ENCODE measurements around the gene TMEM163.
"Not testable (repeated sequence)": the region's sequence is repeated elsewhere in the genome, so short reads cannot be mapped to it uniquely, and the experiment has no call there.

Gene TMEM163

DNA sequence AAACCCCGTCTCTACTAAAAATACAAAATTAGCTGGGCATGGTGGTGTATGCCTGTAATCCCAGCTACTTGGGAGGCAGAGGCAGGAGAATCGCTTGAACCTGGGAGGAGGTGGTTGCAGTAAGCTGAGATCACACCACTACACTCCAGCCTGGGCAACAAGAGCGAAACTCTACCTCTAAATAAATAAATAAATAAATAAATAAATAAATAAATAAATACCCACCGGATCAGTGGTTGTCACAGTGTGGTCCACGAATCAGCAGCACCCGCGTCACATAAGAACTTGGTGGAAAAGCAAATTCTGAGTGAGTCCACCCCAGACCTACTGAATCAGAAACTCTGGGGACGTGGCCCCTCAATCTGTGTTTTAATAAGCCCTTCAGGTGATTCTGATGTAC is 211.6 kb downstream of the TMEM163 start:
- not testable (repeated sequence) for H3K9ac ChIP-seq (ENCODE audit: low read length in 2 of 2); H3K4me1 ChIP-seq (ENCODE audit: control insufficient read depth, insufficient read depth, low read length); H3K27ac ChIP-seq (ENCODE audit: low read length); H3K9me3 ChIP-seq (ENCODE audit: control insufficient read depth in 2 of 2, low read length in 2 of 2); H3K36me3 ChIP-seq (ENCODE audit: control insufficient read depth in 2 of 2, insufficient read depth in 2 of 2, low read length in 2 of 2); H3K4me3 ChIP-seq (ENCODE audit: low read length in 2 of 2); H3K27me3 ChIP-seq (ENCODE audit: control insufficient read depth in 1 of 2, insufficient read depth in 2 of 2, low read length in 2 of 2)

DNA sequence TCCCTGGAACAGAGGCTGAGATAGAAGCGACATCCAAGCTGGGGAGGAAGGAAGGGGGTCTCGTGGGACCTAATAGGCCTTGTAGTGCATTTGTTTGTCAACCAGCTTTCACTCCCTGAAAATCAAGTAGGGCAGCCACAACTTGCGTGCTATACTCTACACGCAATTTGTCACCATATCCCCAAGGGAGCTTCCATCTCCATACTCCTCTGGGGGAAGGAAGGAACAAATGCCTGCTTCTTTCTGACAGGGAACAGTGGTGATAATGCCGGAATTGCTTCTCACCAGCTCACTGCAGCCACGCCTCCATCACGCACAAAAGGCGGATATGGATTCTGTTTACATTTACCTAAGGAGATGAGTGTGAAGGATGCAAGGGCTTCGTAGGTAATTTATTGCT is 213.4 kb downstream of the TMEM163 start:
- no peak overlapping the region for H3K27ac ChIP-seq (ENCODE audit: low read length)
- no peaks in the 10 kb centered on the region for H3K36me3 ChIP-seq (ENCODE audit: control insufficient read depth in 2 of 2, insufficient read depth in 2 of 2, low read length in 2 of 2)
- H3K9me3 ChIP-seq (ENCODE audit: control insufficient read depth in 2 of 2, low read length in 2 of 2), result no peaks in the 10 kb centered on the region
- H3K9ac ChIP-seq (ENCODE audit: low read length in 2 of 2), result no peak overlapping the region
- no peaks in the 10 kb centered on the region for H3K4me1 ChIP-seq (ENCODE audit: control insufficient read depth, insufficient read depth, low read length)
- no peaks in the 10 kb centered on the region for H3K27me3 ChIP-seq (ENCODE audit: control insufficient read depth in 1 of 2, insufficient read depth in 2 of 2, low read length in 2 of 2)
- H3K4me3 ChIP-seq (ENCODE audit: low read length in 2 of 2), result no peak overlapping the region

DNA sequence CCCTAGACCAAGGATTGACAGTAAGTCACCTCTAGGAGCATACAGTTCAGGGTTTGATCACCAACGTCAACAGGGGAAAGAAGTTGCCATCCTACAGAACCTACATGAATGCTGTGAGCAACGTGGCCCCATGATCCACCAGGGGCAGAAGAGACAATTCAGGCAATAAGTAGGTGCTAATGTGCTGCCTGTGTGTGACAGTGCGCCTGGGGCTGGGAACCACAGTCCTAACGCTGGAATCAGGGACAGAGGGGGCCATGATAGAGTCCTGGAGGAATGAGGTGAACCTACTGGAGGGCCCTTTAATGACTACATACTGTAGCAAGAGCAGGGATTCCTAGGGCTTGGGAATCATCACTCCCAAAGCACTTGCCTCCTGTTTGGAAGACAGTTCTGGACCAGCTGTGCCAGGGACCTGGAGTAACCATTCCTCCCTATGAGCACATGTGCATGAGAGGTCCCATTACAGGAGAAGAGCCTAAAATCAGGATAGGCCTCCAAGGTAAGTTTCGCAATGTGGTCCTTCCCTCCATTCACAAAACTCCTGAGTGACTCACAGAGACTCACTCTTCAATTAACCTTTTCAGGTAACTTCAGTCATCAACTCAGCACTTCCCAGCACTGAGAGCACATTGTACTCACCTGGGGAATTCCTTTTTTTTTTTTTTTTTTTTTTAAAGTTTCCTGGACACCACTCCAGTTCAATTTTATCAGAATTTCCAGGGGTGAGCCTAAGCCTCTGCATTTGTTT is 214.0 kb downstream of the TMEM163 start:
- H3K4me1 ChIP-seq (ENCODE audit: control insufficient read depth, insufficient read depth, low read length), result no peaks in the 10 kb centered on the region
- H3K27me3 ChIP-seq (ENCODE audit: control insufficient read depth in 1 of 2, insufficient read depth in 2 of 2, low read length in 2 of 2), result no peaks in the 10 kb centered on the region
- H3K4me3 ChIP-seq (ENCODE audit: low read length in 2 of 2), result no peak overlapping the region
- H3K27ac ChIP-seq (ENCODE audit: low read length), result no peak overlapping the region
- H3K9ac ChIP-seq (ENCODE audit: low read length in 2 of 2), result no peak overlapping the region
- H3K9me3 ChIP-seq (ENCODE audit: control insufficient read depth in 2 of 2, low read length in 2 of 2), result no peaks in the 10 kb centered on the region
- H3K36me3 ChIP-seq (ENCODE audit: control insufficient read depth in 2 of 2, insufficient read depth in 2 of 2, low read length in 2 of 2), result no peaks in the 10 kb centered on the region

GRCh38 chr2:134502104-134502503 is 216.7 kb downstream of the TMEM163 start:
- Histone ChIP-seq H3K27ac (ENCODE audit: low read length) (no peak overlapping the region), H3K9ac (ENCODE audit: low read length in 2 of 2) (no peak overlapping the region), H3K27me3 (ENCODE audit: control insufficient read depth in 1 of 2, insufficient read depth in 2 of 2, low read length in 2 of 2) (no peaks in the 10 kb centered on the region)

DNA sequence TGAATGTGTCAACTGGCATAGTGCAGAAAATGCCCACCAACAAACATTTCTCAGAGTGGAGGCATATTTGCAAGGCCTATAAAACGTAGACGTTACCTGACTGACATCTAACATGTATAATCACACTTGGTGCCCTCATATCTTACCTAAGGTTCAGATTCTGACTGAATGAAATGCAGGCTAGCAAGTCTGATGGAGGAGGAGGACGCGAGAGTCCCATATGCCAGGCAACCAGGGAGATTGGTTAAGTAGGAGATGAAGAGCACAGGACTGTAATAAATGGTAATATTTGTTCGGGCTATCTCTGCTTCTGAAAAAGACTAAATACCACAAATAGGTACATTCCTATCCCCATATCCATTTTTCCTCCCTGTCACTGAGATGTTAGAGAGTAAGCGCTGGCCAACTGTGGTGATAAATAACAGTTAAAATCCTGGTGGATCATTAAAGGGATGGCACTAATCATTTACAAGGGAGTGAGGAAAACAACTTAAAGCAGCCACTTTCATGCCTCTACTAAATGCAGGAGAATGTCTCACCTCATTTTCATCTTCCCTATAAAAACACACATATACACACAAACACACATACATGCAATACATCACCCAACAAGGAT is 217.2 kb downstream of the TMEM163 start:
- Histone ChIP-seq H3K9ac (ENCODE audit: low read length in 2 of 2) (no peak overlapping the region), H3K27ac (ENCODE audit: low read length) (no peak overlapping the region), H3K4me3 (ENCODE audit: low read length in 2 of 2) (no peak overlapping the region)

More at GRCh38 chr2:134502104-134502503, 216.7 kb downstream of the TMEM163 start:
- Histone ChIP-seq H3K4me3 (ENCODE audit: low read length in 2 of 2) (no peak overlapping the region), H3K4me1 (ENCODE audit: control insufficient read depth, insufficient read depth, low read length) (no peaks in the 10 kb centered on the region), H3K9me3 (ENCODE audit: control insufficient read depth in 2 of 2, low read length in 2 of 2) (no peaks in the 10 kb centered on the region), H3K36me3 (ENCODE audit: control insufficient read depth in 2 of 2, insufficient read depth in 2 of 2, low read length in 2 of 2) (no peaks in the 10 kb centered on the region)

GRCh38 chr2:134500211-134500935 is 218.4 kb downstream of the TMEM163 start:
- Histone ChIP-seq H3K4me1 (ENCODE audit: control insufficient read depth, insufficient read depth, low read length) (no peaks in the 10 kb centered on the region), H3K27me3 (ENCODE audit: control insufficient read depth in 1 of 2, insufficient read depth in 2 of 2, low read length in 2 of 2) (no peaks in the 10 kb centered on the region), H3K4me3 (ENCODE audit: low read length in 2 of 2) (no peak overlapping the region), H3K36me3 (ENCODE audit: control insufficient read depth in 2 of 2, insufficient read depth in 2 of 2, low read length in 2 of 2) (no peaks in the 10 kb centered on the region), H3K27ac (ENCODE audit: low read length) (no peak overlapping the region), H3K9me3 (ENCODE audit: control insufficient read depth in 2 of 2, low read length in 2 of 2) (no peaks in the 10 kb centered on the region), H3K9ac (ENCODE audit: low read length in 2 of 2) (no peak overlapping the region)

More for the DNA sequence above, 217.2 kb downstream of the TMEM163 start:
- H3K9me3 ChIP-seq (ENCODE audit: control insufficient read depth in 2 of 2, low read length in 2 of 2), result no peaks in the 10 kb centered on the region
- no peaks in the 10 kb centered on the region for H3K4me1 ChIP-seq (ENCODE audit: control insufficient read depth, insufficient read depth, low read length)
- H3K27me3 ChIP-seq (ENCODE audit: control insufficient read depth in 1 of 2, insufficient read depth in 2 of 2, low read length in 2 of 2), result no peaks in the 10 kb centered on the region
- no peaks in the 10 kb centered on the region for H3K36me3 ChIP-seq (ENCODE audit: control insufficient read depth in 2 of 2, insufficient read depth in 2 of 2, low read length in 2 of 2)

GRCh38 chr2:134499307-134499926 is 219.4 kb downstream of the TMEM163 start:
- no peak overlapping the region for H3K27ac ChIP-seq (ENCODE audit: low read length)
- no peaks in the 10 kb centered on the region for H3K9me3 ChIP-seq (ENCODE audit: control insufficient read depth in 2 of 2, low read length in 2 of 2)
- no peak overlapping the region for H3K4me3 ChIP-seq (ENCODE audit: low read length in 2 of 2)
- H3K9ac ChIP-seq (ENCODE audit: low read length in 2 of 2), result no peak overlapping the region
- no peaks in the 10 kb centered on the region for H3K4me1 ChIP-seq (ENCODE audit: control insufficient read depth, insufficient read depth, low read length)
- H3K27me3 ChIP-seq (ENCODE audit: control insufficient read depth in 1 of 2, insufficient read depth in 2 of 2, low read length in 2 of 2), result no peaks in the 10 kb centered on the region
- H3K36me3 ChIP-seq (ENCODE audit: control insufficient read depth in 2 of 2, insufficient read depth in 2 of 2, low read length in 2 of 2), result no peaks in the 10 kb centered on the region

GRCh38 chr2:134498654-134499053 is 220.1 kb downstream of the TMEM163 start:
- Histone ChIP-seq H3K9ac (ENCODE audit: low read length in 2 of 2) (no peak overlapping the region), H3K36me3 (ENCODE audit: control insufficient read depth in 2 of 2, insufficient read depth in 2 of 2, low read length in 2 of 2) (no peaks in the 10 kb centered on the region), H3K27ac (ENCODE audit: low read length) (no peak overlapping the region), H3K4me1 (ENCODE audit: control insufficient read depth, insufficient read depth, low read length) (no peaks in the 10 kb centered on the region), H3K27me3 (ENCODE audit: control insufficient read depth in 1 of 2, insufficient read depth in 2 of 2, low read length in 2 of 2) (no peaks in the 10 kb centered on the region), H3K4me3 (ENCODE audit: low read length in 2 of 2) (no peak overlapping the region), H3K9me3 (ENCODE audit: control insufficient read depth in 2 of 2, low read length in 2 of 2) (no peaks in the 10 kb centered on the region)

DNA sequence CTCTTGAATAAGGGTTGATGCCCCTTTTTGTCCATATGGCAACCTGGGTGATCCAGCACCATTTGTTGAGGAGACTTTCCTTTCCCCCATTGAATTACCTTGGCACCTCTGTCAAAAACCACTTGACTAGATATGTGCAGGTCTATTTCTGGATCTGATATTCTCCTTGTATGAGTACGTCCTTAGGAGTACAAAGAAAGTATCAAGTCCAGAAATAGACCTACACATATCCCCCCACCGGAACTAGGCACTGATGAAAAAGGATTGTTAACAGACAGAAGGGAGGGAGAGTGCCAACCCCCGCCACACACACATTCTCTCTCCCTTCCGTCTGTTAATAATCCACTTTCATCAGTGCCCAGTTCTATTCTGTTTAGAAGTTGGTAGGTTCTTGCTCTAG is 225.0 kb downstream of the TMEM163 start:
- Histone ChIP-seq H3K4me3 (ENCODE audit: low read length in 2 of 2) (no peak overlapping the region), H3K27ac (ENCODE audit: low read length) (no peak overlapping the region), H3K9ac (ENCODE audit: low read length in 2 of 2) (no peak overlapping the region), H3K9me3 (ENCODE audit: control insufficient read depth in 2 of 2, low read length in 2 of 2) (no peaks in the 10 kb centered on the region), H3K36me3 (ENCODE audit: control insufficient read depth in 2 of 2, insufficient read depth in 2 of 2, low read length in 2 of 2) (no peaks in the 10 kb centered on the region), H3K27me3 (ENCODE audit: control insufficient read depth in 1 of 2, insufficient read depth in 2 of 2, low read length in 2 of 2) (no peaks in the 10 kb centered on the region), H3K4me1 (ENCODE audit: control insufficient read depth, insufficient read depth, low read length) (no peaks in the 10 kb centered on the region)

DNA sequence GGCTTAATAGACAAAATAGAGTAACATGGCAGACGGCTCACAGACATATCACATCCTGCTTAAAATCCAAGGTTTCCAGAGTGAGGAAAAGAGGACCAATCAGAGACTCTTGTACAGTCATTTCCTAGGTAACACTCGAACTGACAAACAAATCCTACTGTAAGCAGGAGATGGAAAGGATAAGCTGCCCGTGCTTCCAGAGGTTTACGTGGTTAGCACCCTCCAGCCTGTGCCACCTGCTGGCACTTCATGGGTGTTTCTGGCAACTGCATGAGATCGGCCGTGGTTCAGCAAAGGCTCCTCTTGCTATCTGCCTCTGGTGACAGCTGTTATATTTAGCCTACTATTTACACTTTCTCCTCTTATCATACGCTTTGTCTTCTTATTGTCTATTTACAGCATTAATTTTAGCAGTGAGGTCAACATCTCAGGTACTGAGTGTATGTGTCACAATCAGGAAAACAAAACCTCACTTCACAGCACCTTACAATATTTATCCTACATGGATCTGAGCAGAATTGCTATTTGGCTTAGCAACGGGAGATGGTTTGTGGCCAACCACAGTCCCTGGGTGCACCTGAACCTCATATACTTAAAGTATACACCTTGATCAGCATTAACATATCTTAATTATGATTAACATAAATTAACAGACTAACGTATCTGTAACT is 226.9 kb downstream of the TMEM163 start:
- H3K4me3 ChIP-seq (ENCODE audit: low read length in 2 of 2), result no peak overlapping the region
- no peaks in the 10 kb centered on the region for H3K27me3 ChIP-seq (ENCODE audit: control insufficient read depth in 1 of 2, insufficient read depth in 2 of 2, low read length in 2 of 2)
- H3K27ac ChIP-seq (ENCODE audit: low read length), result no peak overlapping the region
- H3K9me3 ChIP-seq (ENCODE audit: control insufficient read depth in 2 of 2, low read length in 2 of 2), result no peaks in the 10 kb centered on the region
- no peaks in the 10 kb centered on the region for H3K36me3 ChIP-seq (ENCODE audit: control insufficient read depth in 2 of 2, insufficient read depth in 2 of 2, low read length in 2 of 2)
- H3K9ac ChIP-seq (ENCODE audit: low read length in 2 of 2), result no peak overlapping the region
- no peaks in the 10 kb centered on the region for H3K4me1 ChIP-seq (ENCODE audit: control insufficient read depth, insufficient read depth, low read length)
